ENCODE measurements around the gene KRT81.
"Not testable (repeated sequence)": the region's sequence is repeated elsewhere in the genome, so short reads cannot be mapped to it uniquely, and the experiment has no call there.

KRT81 gene

GRCh38 chr12:52319097-52319496 lies 27.8 kb upstream of the KRT81 start:
- POLR2A ChIA-PET (ENCODE audit: low non-redundant PET) = no interaction called here
- DNase-seq (ENCODE audit: low spot score) = no peak
- TF ChIP-seq, protein P1, sequence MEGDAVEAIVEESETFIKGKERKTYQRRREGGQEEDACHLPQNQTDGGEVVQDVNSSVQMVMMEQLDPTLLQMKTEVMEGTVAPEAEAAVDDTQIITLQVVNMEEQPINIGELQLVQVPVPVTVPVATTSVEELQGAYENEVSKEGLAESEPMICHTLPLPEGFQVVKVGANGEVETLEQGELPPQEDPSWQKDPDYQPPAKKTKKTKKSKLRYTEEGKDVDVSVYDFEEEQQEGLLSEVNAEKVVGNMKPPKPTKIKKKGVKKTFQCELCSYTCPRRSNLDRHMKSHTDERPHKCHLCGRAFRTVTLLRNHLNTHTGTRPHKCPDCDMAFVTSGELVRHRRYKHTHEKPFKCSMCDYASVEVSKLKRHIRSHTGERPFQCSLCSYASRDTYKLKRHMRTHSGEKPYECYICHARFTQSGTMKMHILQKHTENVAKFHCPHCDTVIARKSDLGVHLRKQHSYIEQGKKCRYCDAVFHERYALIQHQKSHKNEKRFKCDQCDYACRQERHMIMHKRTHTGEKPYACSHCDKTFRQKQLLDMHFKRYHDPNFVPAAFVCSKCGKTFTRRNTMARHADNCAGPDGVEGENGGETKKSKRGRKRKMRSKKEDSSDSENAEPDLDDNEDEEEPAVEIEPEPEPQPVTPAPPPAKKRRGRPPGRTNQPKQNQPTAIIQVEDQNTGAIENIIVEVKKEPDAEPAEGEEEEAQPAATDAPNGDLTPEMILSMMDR (conservative IDR thresholded peaks at IDR 0.05; ENCODE audit: low read depth) = no peak
- H3K27ac ChIP-seq = no peak overlapping the region
- CTCF ChIA-PET = interaction anchor here (0.6 to 1.4 kb wide), 6 partner anchors 10 to 162 kb away, joined by 3 to 5 read pairs (median 4); no protein-coding TSS in a partner anchor

DNA sequence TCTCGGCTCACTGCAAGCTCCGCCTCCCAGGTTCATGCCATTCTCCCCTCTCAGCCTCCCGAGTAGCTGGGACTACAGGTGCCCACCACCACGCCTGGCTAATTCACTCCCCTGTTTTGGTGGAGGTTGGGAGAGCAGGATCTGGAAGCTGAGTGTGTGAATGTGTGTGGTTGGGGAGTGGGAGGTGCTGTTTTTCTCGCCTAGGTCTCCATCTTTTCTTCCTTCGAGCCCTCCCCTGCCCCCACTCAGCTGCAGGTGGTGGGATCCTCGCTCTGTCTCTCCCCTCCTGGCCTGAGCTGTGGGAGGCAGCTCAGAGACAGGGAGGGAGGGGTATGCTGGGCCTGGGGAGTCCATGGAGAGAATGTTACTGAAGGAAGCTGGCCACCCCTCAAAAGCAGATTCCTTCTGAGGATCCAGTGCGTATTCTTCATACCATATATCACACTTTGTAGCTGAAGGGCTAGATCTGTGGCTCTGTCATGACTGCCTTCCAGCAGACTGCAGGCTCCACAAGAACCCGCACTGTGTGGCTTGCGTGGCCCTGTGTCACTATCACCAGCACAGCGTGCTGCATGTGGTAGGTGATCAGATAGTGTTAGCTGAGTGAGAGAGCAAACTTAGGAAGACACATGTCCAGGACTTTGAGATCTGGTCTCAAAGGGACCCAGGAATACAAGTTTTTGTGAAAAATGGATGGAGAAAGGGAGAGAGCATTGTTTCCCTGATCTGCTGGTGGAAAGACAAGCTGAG lies 27.1 kb upstream of the KRT81 start:
- CTCF ChIA-PET = interaction anchor here (0.6 to 1.4 kb wide), 7 partner anchors 9 to 237 kb away, joined by 3 to 5 read pairs (median 3); no protein-coding TSS in a partner anchor
- POLR2A ChIA-PET (ENCODE audit: low non-redundant PET) = no interaction called here

DNA sequence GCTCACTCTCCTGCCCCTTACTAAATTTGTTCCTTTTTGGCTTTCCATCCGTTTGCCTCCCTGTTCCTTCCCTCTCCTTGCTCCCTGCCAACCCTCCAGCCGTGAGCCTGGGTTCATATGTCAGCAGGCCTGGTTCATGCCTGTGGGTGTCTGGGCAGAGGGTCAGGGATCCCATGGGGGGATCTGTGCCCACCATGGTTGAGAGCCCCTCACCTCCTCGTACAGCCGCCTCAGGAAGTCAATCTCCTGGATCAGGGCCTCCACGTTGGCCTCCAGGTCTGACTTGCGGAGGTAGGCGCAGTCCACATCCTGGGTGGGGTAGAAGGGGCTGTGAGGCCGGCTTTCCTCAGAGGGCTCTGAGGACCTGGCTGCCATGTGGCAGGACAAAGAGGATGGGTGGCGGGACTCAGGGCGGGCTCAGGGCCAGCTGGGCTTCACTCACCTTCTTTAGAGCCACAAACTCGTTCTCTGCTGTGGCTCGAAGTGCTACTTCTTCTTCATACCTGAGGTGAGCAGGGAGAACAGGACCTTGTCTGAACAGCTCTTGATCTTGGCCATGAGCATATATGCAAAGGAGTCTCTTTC lies 26.2 kb upstream of the KRT81 start:
- POLR2A ChIA-PET (ENCODE audit: low non-redundant PET) = no interaction called here
- no peak overlapping the region for H3K27ac ChIP-seq
- TF ChIP-seq, protein P1 (conservative IDR thresholded peaks at IDR 0.05; ENCODE audit: low read depth) = no peak
- DNase-seq (ENCODE audit: low spot score) = no peak
- CTCF ChIA-PET = interaction anchor here (0.6 kb wide), 1 partner anchor 37 kb away, joined by 3 read pairs; no protein-coding TSS in a partner anchor

More for the DNA sequence above, 27.1 kb upstream of the KRT81 start:
- no peak overlapping the region for H3K27ac ChIP-seq
- TF ChIP-seq, protein P1 (conservative IDR thresholded peaks at IDR 0.05; ENCODE audit: low read depth) = no peak
- no peak for DNase-seq (ENCODE audit: low spot score)

DNA sequence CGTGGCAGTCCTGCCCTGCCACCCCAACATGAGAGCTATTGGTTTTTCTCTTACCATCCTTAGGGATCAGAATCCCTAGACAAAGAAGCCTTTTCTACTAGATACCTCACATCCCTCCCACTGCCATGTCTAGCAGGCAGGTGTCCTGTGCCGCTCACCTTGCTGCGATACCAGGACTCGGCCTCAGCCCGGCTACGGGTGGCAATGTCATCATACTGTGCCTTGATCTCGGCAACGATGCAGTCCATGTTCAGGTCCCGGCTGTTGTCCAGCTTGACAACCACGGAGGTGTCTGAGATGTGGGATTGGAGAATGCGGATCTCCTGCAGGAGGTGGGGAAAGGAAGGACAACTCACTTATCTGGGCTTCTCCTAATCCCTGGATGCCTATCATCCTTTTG lies 25.4 kb upstream of the KRT81 start:
- no peak for DNase-seq (ENCODE audit: low spot score)
- TF ChIP-seq, protein P1 (conservative IDR thresholded peaks at IDR 0.05; ENCODE audit: low read depth) = no peak
- ChIA-PET POLR2A (ENCODE audit: low non-redundant PET) (no interaction called here), CTCF (interaction anchor here (0.7 kb wide), 1 partner anchor 29 kb away, joined by 3 read pairs; no protein-coding TSS in a partner anchor)
- H3K27ac ChIP-seq = no peak overlapping the region

- TF ChIP-seq, protein P1 (conservative IDR thresholded peaks at IDR 0.05; ENCODE audit: low read depth) = no peak
- POLR2A ChIA-PET (ENCODE audit: low non-redundant PET) = no interaction called here
- no peak overlapping the region for H3K27ac ChIP-seq
- CTCF ChIA-PET = interaction anchor here (0.7 kb wide), 1 partner anchor 29 kb away, joined by 3 read pairs; no protein-coding TSS in a partner anchor
- DNase-seq (ENCODE audit: low spot score) = no peak
Measured at GRCh38 chr12:52316290-52316689, 25.0 kb upstream of the KRT81 start.

GRCh38 chr12:52315721-52316120 lies 24.4 kb upstream of the KRT81 start:
- CTCF ChIA-PET = interaction anchor here (0.7 kb wide), 1 partner anchor 544 kb away, joined by 3 read pairs; no protein-coding TSS in a partner anchor
- POLR2A ChIA-PET (ENCODE audit: low non-redundant PET); H3K27ac ChIP-seq; DNase-seq (ENCODE audit: low spot score): not testable (repeated sequence)

DNA sequence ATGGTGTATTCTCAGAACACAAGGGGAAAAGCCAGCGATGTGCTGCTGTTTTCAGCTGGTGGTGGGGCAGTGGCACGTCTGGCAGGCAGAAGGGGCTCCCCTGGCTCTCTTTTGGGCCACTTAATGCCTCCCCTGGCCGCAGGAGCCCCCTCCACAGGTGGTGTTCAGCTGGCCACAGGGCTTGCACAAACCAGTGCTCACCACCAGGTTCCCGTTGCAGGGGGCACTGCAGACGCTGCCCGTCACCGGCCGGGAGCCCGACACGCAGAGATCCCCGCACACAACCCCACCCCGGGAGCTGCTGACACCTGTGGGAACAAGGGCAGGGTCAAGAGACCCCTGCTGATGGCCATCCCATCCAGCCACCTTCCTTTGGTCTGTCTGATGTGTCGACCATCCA lies 23.2 kb upstream of the KRT81 start:
- CTCF ChIA-PET = interaction anchor here (1.1 kb wide), 1 partner anchor 13 kb away, joined by 7 read pairs; no protein-coding TSS in a partner anchor
- no peak overlapping the region for H3K27ac ChIP-seq
- POLR2A ChIA-PET (ENCODE audit: low non-redundant PET) = no interaction called here
- DNase-seq (ENCODE audit: low spot score) = no peak
- TF ChIP-seq, protein P1 (conservative IDR thresholded peaks at IDR 0.05; ENCODE audit: low read depth) = no peak
